BE2C (cell line): Measurements from ENCODE around the gene NKX6-2.
A peak's percentile ranks its signal among the peaks of the same experiment; 100 is the strongest.
"Not testable (repeated sequence)": the region's sequence is repeated elsewhere in the genome, so short reads cannot be mapped to it uniquely, and the experiment has no call there.

Experiments used
- DNase-seq: peaks from one replicate; pipeline ENCODE4 v3.0.0-alpha.2; 2020
- H3K27me3 ChIP-seq: fragments of 250-450 bp; sonication (Bioruptor Pico); 2 replicates; pipeline ENCODE4 v1.5.1; 2020; ENCODE audit warnings: mild to moderate bottlenecking
- H3K36me3 ChIP-seq: fragments of 250-450 bp; sonication (Bioruptor Pico); 2 replicates; pipeline ENCODE4 v1.5.1; 2020; ENCODE audit warnings: mild to moderate bottlenecking
- H3K4me1 ChIP-seq: fragments of 250-450 bp; sonication (Bioruptor Pico); 2 replicates; pipeline ENCODE4 v1.5.1; 2020
- H3K4me3 ChIP-seq: 2 replicates; pipeline ENCODE4 v1.5.1; 2011; ENCODE audit warnings: low read depth, low read length
- H3K9me3 ChIP-seq: fragments of 250-450 bp; sonication (Bioruptor Pico); 2 replicates; pipeline ENCODE4 v1.5.1; 2020
- CTCF ChIP-seq: IDR thresholded peaks from 2 replicates; pipeline ENCODE4 v1.5.1; 2012; ENCODE audit warnings: mild to moderate bottlenecking, low read depth, low read length

Gene NKX6-2

GRCh38 chr10:132793871-132794849 is 8.2 kb upstream of the NKX6-2 start:
- Histone ChIP-seq H3K36me3 (no peaks in the 10 kb centered on the region), H3K4me3 (no peak overlapping the region), H3K27me3 (peaks cover 72% of the 10 kb centered on the region), H3K9me3 (no peaks in the 10 kb centered on the region), H3K4me1 (peaks cover 4% of the 10 kb centered on the region)
- peak; percentile 62 for DNase-seq
- peak; percentile 36 for TF ChIP-seq CTCF

- H3K4me3 ChIP-seq = no peak overlapping the region
- TF ChIP-seq CTCF = no peak
- no peak for DNase-seq
- H3K4me1 ChIP-seq = peaks cover 4% of the 10 kb centered on the region
- H3K9me3 ChIP-seq = no peaks in the 10 kb centered on the region
- H3K27me3 ChIP-seq = peaks cover 78% of the 10 kb centered on the region
- H3K36me3 ChIP-seq = no peaks in the 10 kb centered on the region
Observed at GRCh38 chr10:132793213-132793612, 7.3 kb upstream of the NKX6-2 start.

- H3K4me3 ChIP-seq = no peak overlapping the region
- H3K4me1 ChIP-seq = peaks cover 4% of the 10 kb centered on the region
- TF ChIP-seq CTCF = no peak
- H3K36me3 ChIP-seq = no peaks in the 10 kb centered on the region
- DNase-seq = no peak
- H3K9me3 ChIP-seq = no peaks in the 10 kb centered on the region
- peaks cover 82% of the 10 kb centered on the region for H3K27me3 ChIP-seq
Observed at GRCh38 chr10:132792796-132793195, 6.8 kb upstream of the NKX6-2 start.

- not testable (repeated sequence) for H3K9me3 ChIP-seq, H3K4me1 ChIP-seq, DNase-seq, H3K4me3 ChIP-seq, H3K36me3 ChIP-seq
- peaks cover 85% of the 10 kb centered on the region for H3K27me3 ChIP-seq
Observed at GRCh38 chr10:132792099-132792498, 6.2 kb upstream of the NKX6-2 start.

- peaks cover 85% of the 10 kb centered on the region for H3K27me3 ChIP-seq
- no peak for DNase-seq
- H3K4me3 ChIP-seq = no peak overlapping the region
- peaks cover 4% of the 10 kb centered on the region for H3K4me1 ChIP-seq
- no peaks in the 10 kb centered on the region for H3K36me3 ChIP-seq
- H3K9me3 ChIP-seq = peaks cover 3% of the 10 kb centered on the region; the same call in 1 of the 2 replicates
- no peak for TF ChIP-seq CTCF
Observed at GRCh38 chr10:132790934-132791829, 5.2 kb upstream of the NKX6-2 start.

- Histone ChIP-seq H3K4me1 (peaks cover 4% of the 10 kb centered on the region), H3K4me3 (no peak overlapping the region), H3K9me3 (peaks cover 3% of the 10 kb centered on the region; the same call in 1 of the 2 replicates), H3K36me3 (no peaks in the 10 kb centered on the region), H3K27me3 (peaks cover 79% of the 10 kb centered on the region)
- DNase-seq = no peak
- no peak for TF ChIP-seq CTCF
Observed at GRCh38 chr10:132790470-132790869, 4.5 kb upstream of the NKX6-2 start.
